HG02763 (cell line): ENCODE data around the gene TSHR.

Source experiments
- ATAC-seq: cut with Tn5 transposase; IDR thresholded peaks from one replicate; pipeline ENCODE4 v1.9.1; 2021; ENCODE audit warnings: mild to moderate bottlenecking, moderate library complexity; ENCODE audit not compliant: unreplicated experiment

The TSHR gene

DNA sequence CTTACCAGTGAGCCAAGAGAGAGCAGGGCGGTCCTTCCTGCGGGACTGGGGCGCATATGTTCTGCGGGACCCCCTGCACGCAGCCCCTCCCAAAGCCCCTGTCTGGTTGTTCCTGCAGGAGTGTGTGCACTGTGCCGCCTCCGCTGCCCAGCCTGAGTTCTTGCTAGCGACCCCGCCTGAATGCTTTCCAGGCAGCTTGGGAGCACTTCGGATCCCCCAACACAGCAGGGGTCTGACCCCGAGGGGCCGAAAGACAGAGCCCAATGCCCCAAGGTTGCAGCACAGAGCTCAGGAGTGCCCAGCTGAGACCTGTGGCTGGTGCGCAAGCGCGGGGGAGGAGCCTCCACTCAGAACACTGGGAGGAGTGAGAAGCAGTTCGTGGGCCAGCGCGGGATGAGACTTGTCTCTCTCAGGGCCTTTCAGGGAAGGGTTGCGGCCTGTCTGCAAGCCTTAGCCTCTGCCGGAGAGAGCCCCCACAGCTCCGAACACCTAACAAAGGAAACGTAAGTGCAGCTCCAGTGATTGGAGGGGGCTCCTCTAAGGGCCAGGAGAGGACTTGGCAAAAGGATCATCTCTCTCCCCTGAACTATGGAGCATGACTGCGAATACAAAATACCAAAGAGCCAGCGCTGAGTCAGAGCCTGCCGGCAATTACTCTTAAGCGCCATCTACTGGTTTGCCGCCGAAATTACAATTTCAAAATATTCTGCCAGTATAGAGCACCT lies 214.8 kb downstream of the TSHR start:
- ATAC-seq: peak; percentile 94

GRCh38 chr14:81170829-81171195 lies 215.4 kb downstream of the TSHR start:
- ATAC-seq: no peak

DNA sequence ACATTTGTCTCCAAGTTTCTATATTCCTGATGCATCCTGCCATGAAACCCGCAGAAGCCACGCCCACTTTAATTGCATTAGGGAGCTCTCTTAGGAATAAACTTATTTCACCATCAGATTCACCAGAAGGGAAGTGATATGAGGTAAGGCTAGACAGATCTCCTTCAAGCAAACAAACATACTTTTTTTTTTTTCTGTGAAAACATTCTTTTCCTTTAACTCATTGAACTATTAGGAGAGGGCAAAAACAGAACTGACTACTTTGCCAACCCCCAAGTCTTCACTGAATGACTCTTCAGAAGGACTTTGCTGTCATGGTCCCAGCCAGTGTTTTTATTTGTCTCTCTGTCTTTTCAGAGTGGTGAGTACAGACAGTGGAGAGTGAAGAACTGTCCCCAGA lies 216.9 kb downstream of the TSHR start:
- peak; percentile 23 for ATAC-seq

DNA sequence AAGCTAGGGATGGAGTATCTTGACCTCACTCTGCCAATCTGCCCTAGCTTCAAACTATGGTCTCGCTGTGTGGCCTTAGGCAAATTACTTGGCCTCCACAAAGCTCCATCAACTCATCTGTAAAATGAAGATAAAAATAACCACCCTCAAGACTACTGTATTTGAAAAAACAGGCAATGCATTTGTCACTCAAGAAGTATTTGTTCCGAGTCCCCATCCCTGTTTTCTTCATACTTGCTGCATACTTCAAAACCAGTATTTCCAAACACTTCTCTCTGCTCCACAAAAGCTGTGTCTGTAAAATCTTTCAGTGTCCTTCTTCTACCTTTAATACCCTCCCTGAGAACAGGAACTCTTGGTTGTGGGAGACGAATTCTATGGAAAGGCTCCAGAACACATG lies 217.5 kb downstream of the TSHR start:
- peak; percentile 23 for ATAC-seq

DNA sequence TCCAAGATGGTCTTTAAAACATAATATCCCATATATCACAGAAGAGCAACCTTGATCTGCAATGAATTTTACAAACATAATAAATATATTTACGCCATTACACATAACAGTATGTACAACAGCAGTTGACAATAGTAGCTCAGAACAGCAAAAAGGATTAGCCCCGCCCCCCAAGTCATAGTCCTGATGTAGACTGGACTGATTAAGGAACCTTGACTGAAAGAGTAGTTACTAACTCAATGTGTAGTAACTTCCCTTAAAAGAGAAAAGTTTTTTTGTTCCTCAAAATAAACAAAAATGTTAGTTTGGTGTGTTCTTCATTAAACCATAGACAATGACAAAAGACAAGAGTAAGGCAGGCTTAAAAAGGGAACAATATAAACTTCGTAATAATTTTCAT lies 220.8 kb downstream of the TSHR start:
- no peak for ATAC-seq

- no peak for ATAC-seq
Observed at GRCh38 chr14:81177225-81177624, 221.8 kb downstream of the TSHR start.

- ATAC-seq: peak; percentile 47
Observed at GRCh38 chr14:81178063-81178462, 222.6 kb downstream of the TSHR start.

- ATAC-seq: no peak
Observed at GRCh38 chr14:81179631-81180030, 224.2 kb downstream of the TSHR start.

DNA sequence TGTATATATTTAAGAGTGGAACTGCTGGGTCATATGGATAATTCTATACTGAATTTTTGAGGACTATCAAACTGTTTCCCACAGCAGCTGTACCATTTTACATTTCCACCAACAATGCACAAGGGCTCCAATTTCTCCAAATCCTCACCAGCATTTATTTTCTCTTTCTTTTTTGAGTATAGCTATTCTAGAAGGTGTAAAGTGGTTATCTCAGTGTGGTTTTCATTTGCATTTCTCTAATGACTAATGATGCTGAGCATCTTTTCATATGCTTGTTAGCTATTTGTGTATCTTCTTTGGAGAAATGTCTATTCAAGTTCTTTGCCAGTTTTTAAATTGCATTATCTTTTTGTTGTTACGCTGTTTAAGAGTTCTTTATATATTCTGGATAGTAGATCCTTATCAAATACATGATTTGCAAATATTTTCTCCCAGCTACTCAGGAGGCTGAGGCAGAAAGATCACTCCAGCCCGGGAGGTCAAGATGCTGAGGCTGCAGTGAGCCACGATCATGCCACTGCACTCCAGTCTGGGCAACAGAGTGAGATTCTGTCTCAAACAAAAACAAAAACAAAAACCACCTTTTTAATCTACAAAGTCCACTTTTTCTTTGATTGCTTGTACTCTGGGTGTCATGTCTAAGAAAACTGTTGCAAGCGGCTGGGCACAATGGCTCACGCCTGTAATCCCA lies 232.6 kb downstream of the TSHR start:
- peak; percentile 87 for ATAC-seq

DNA sequence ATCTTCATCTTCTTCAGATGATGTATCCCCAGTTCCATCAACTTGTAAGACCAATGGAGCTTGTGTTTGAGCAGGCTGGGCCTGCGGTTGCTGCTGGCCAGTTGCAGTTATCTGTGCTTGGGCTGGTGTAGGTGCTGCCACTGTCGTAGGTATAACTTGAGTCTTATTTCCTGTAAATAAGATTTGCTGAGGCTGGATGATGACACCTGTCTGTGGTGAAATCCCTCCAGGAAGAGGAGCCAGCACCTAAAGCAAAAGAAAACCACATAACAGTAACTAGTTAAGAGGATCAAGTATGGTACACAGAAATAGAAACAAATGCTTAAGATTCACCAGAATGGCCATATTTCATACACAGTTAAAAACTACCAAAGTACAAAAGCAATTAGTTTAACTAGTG lies 237.2 kb downstream of the TSHR start:
- no peak for ATAC-seq

GRCh38 chr14:81193924-81194633 lies 238.7 kb downstream of the TSHR start:
- ATAC-seq: no peak
